A673 (cell line): ENCODE results near the gene IMMP2L.

Source experiments
- CTCF ChIP-seq: fragments of 300-800, 200-600 bp; sonication (generic); conservative IDR thresholded peaks from 2 replicates; pipeline ENCODE4 v1.5.1; 2017; ENCODE audit warnings: low read depth, mild to moderate bottlenecking, antibody characterized with exemption, low read length, moderate library complexity, mixed read lengths
- EZH2 ChIP-seq: fragments of 200-600 bp; sonication (generic); IDR thresholded peaks from 2 replicates; pipeline ENCODE4 v1.6.1; 2017; ENCODE audit warnings: borderline replicate concordance, low read depth, mild to moderate bottlenecking, mixed read lengths, antibody characterized with exemption, low read length; ENCODE audit not compliant: poor library complexity, severe bottlenecking

DNA sequence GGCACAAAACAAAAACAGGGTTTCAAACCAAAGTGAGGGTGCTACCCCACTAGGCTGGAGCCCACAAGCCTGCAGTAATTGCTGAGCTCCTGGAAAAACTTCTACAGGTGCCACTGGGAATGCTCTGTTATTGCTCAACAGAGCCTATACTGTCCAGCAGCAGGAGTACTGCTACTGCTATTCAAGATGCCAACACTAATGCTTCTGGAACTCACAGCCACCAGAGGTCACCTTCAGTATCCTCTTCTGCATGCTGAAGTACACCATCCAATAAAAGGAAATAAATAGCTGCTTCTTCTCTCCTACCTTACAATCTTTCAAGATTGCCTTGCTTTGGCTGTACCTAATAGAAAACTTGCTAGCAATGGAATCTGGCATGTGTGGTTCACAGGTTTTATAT is 249.3 kb downstream of the IMMP2L start:
- TF ChIP-seq CTCF (no peak), EZH2 (no peak)
